HG03196 (cell line): ENCODE results near the gene SPOCD1.

ENCODE experiments used
- ATAC-seq: cut with Tn5 transposase; IDR thresholded peaks from one replicate; pipeline ENCODE4 v1.9.1; 2021; ENCODE audit not compliant: unreplicated experiment

Gene SPOCD1

GRCh38 chr1:31757989-31758388 lies 57.8 kb downstream of the SPOCD1 start:
- no peak for ATAC-seq

GRCh38 chr1:31757204-31757679 lies 58.6 kb downstream of the SPOCD1 start:
- ATAC-seq = no peak

- ATAC-seq = no peak
These were observed 59.2 kb downstream of the SPOCD1 start for GRCh38 chr1:31756578-31756977.

GRCh38 chr1:31755850-31756492 lies 59.9 kb downstream of the SPOCD1 start:
- ATAC-seq = no peak

GRCh38 chr1:31755197-31755611 lies 60.6 kb downstream of the SPOCD1 start:
- no peak for ATAC-seq

- ATAC-seq = no peak
These were observed 61.4 kb downstream of the SPOCD1 start for GRCh38 chr1:31754397-31754796.

- ATAC-seq = no peak
These were observed 62.0 kb downstream of the SPOCD1 start for GRCh38 chr1:31753707-31754349.

- ATAC-seq = no peak
These were observed 62.8 kb downstream of the SPOCD1 start for GRCh38 chr1:31752952-31753475.

GRCh38 chr1:31752258-31752657 lies 63.6 kb downstream of the SPOCD1 start:
- ATAC-seq = no peak

- ATAC-seq = no peak
These were observed 64.0 kb downstream of the SPOCD1 start for GRCh38 chr1:31751822-31752241.

GRCh38 chr1:31750858-31751510 lies 64.8 kb downstream of the SPOCD1 start:
- ATAC-seq = no peak

GRCh38 chr1:31749785-31750735 lies 65.8 kb downstream of the SPOCD1 start:
- ATAC-seq = no peak

GRCh38 chr1:31748365-31748764 lies 67.5 kb downstream of the SPOCD1 start:
- no peak for ATAC-seq

GRCh38 chr1:31747304-31747703 lies 68.5 kb downstream of the SPOCD1 start:
- no peak for ATAC-seq

- ATAC-seq = no peak
These were observed 69.1 kb downstream of the SPOCD1 start for GRCh38 chr1:31746687-31747086.

GRCh38 chr1:31745946-31746670 lies 69.7 kb downstream of the SPOCD1 start:
- ATAC-seq = no peak

GRCh38 chr1:31745096-31745945 lies 70.5 kb downstream of the SPOCD1 start:
- no peak for ATAC-seq

- ATAC-seq = no peak
These were observed 71.5 kb downstream of the SPOCD1 start for GRCh38 chr1:31744165-31744888.
